Measurements from ENCODE around the gene MANEA. TPM values are rescaled to one million over a fixed set of nuclear protein-coding genes. Genes with fewer than 3 reads are reported as not detected.

Gene MANEA
- total and polyA plus RNA-seq, 10 of the 15 experiments (the other 5 are each of a cell fraction or from before 2014, with no cell fraction given), result 5.8 to 19.5 (median 12.5) TPM

DNA sequence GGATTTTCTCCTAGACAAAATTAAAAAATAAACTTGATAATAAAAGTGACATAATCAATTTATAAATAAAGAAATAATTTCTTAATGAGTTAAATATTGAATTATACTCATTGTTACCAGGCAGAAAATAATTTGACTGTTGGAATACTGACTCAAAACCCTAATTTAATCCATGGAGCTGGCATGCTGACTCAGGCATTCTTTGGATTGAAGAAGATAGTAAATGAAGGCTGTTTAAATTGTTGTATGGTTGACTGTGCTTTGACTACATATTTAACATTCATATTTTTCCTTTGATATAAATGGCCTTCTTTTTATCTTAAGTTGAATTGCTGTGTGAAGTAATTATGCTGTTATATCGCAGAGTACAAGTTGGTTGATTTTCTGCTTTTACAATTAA is 11.7 kb downstream of the MANEA start:
- ChIA-PET CTCF (no interaction called here), RAD21 (ENCODE audit: unreplicated experiment) (interaction anchor here (1.8 kb wide), 1 partner anchor 11 kb away, joined by 6 read pairs; the partner anchor contains the start of gene MANEA), SMC1A (ENCODE audit: uncharacterized antibody, unreplicated experiment) (interaction anchor here (1.5 kb wide), 1 partner anchor 11 kb away, joined by 7 read pairs; no protein-coding TSS in a partner anchor), POLR2A (no interaction called here)
- H3K4me2 ChIP-seq (ENCODE audit: control insufficient read depth, insufficient read depth), result no peak overlapping the region
- H3K4me3 ChIP-seq, result no peak overlapping the region
- peaks cover 21% of the 10 kb centered on the region for H3K79me2 ChIP-seq (ENCODE audit: control insufficient read depth, insufficient read depth, low read length)
- no peak overlapping the region for H3K9ac ChIP-seq (ENCODE audit: control insufficient read depth, insufficient read depth, low read length)
- intact Hi-C loops (cut with micrococcal nuclease; ENCODE audit: unreplicated experiment), result no loop called here
- no peak for ATAC-seq
- H3K36me3 ChIP-seq (ENCODE audit: control insufficient read depth in 2 of 2, insufficient read depth in 2 of 2, low read length in 1 of 2), result no peaks in the 10 kb centered on the region
- no peaks in the 10 kb centered on the region for H3K4me1 ChIP-seq (ENCODE audit: control insufficient read depth, insufficient read depth, low read length)
- H3K27me3 ChIP-seq (replicated peaks in 1 of 2; ENCODE audit: control insufficient read depth in 2 of 2, insufficient read depth in 2 of 2, low read length in 1 of 2), result no peaks in the 10 kb centered on the region
- no peak for DNase-seq (ENCODE audit: low read depth, low spot score)
- no peak for FAIRE-seq
- 100% methylated on average over 1 of the region's 1 CpG for WGBS (ENCODE audit: insufficient coverage, insufficient replicate concordance, low lambda C conversion rate, missing lambda C conversion rate)
- H3K27ac ChIP-seq (ENCODE audit: control insufficient read depth, insufficient read depth), result no peak overlapping the region
- no TSS peak for BruUV-seq (replicated peaks)
- in situ Hi-C loops (cut with MboI), result no loop called here
- H3K9me3 ChIP-seq (replicated peaks; ENCODE audit: control insufficient read depth, insufficient read depth, low read length), result peaks cover 5% of the 10 kb centered on the region; the same call in 2 of the 3 replicates
- no peaks in the 10 kb centered on the region for H4K20me1 ChIP-seq (ENCODE audit: control insufficient read depth, insufficient read depth)
- H2AFZ ChIP-seq (ENCODE audit: control insufficient read depth, low read depth, low read length), result no peak overlapping the region
- TF ChIP-seq SREBF2 (IDR thresholded peaks at IDR 0.05; ENCODE audit: low read length) (no peak), ZNF384 (IDR thresholded peaks at IDR 0.05; ENCODE audit: borderline replicate concordance, low read depth, low read length) (no peak), ASH2L (IDR thresholded peaks at IDR 0.05; ENCODE audit: borderline replicate concordance, low read depth) (no peak), RCOR1 (conservative IDR thresholded peaks at IDR 0.05; ENCODE audit: low read depth, low read length) (no peak), FOXM1 (IDR thresholded peaks at IDR 0.05; ENCODE audit: low read depth, low read length) (no peak), CHD2 (IDR thresholded peaks at IDR 0.05; ENCODE audit: borderline replicate concordance, low read depth, low read length) (no peak)
- TF ChIP-seq, protein P1, sequence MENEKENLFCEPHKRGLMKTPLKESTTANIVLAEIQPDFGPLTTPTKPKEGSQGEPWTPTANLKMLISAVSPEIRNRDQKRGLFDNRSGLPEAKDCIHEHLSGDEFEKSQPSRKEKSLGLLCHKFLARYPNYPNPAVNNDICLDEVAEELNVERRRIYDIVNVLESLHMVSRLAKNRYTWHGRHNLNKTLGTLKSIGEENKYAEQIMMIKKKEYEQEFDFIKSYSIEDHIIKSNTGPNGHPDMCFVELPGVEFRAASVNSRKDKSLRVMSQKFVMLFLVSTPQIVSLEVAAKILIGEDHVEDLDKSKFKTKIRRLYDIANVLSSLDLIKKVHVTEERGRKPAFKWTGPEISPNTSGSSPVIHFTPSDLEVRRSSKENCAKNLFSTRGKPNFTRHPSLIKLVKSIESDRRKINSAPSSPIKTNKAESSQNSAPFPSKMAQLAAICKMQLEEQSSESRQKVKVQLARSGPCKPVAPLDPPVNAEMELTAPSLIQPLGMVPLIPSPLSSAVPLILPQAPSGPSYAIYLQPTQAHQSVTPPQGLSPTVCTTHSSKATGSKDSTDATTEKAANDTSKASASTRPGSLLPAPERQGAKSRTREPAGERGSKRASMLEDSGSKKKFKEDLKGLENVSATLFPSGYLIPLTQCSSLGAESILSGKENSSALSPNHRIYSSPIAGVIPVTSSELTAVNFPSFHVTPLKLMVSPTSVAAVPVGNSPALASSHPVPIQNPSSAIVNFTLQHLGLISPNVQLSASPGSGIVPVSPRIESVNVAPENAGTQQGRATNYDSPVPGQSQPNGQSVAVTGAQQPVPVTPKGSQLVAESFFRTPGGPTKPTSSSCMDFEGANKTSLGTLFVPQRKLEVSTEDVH (IDR thresholded peaks at IDR 0.05; ENCODE audit: low read depth, partially characterized antibody), result no peak
- TF ChIP-seq, protein P2, sequence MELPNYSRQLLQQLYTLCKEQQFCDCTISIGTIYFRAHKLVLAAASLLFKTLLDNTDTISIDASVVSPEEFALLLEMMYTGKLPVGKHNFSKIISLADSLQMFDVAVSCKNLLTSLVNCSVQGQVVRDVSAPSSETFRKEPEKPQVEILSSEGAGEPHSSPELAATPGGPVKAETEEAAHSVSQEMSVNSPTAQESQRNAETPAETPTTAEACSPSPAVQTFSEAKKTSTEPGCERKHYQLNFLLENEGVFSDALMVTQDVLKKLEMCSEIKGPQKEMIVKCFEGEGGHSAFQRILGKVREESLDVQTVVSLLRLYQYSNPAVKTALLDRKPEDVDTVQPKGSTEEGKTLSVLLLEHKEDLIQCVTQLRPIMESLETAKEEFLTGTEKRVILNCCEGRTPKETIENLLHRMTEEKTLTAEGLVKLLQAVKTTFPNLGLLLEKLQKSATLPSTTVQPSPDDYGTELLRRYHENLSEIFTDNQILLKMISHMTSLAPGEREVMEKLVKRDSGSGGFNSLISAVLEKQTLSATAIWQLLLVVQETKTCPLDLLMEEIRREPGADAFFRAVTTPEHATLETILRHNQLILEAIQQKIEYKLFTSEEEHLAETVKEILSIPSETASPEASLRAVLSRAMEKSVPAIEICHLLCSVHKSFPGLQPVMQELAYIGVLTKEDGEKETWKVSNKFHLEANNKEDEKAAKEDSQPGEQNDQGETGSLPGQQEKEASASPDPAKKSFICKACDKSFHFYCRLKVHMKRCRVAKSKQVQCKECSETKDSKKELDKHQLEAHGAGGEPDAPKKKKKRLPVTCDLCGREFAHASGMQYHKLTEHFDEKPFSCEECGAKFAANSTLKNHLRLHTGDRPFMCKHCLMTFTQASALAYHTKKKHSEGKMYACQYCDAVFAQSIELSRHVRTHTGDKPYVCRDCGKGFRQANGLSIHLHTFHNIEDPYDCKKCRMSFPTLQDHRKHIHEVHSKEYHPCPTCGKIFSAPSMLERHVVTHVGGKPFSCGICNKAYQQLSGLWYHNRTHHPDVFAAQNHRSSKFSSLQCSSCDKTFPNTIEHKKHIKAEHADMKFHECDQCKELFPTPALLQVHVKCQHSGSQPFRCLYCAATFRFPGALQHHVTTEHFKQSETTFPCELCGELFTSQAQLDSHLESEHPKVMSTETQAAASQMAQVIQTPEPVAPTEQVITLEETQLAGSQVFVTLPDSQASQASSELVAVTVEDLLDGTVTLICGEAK (IDR thresholded peaks at IDR 0.05; ENCODE audit: borderline replicate concordance), result no peak
- TF ChIP-seq, protein P3, sequence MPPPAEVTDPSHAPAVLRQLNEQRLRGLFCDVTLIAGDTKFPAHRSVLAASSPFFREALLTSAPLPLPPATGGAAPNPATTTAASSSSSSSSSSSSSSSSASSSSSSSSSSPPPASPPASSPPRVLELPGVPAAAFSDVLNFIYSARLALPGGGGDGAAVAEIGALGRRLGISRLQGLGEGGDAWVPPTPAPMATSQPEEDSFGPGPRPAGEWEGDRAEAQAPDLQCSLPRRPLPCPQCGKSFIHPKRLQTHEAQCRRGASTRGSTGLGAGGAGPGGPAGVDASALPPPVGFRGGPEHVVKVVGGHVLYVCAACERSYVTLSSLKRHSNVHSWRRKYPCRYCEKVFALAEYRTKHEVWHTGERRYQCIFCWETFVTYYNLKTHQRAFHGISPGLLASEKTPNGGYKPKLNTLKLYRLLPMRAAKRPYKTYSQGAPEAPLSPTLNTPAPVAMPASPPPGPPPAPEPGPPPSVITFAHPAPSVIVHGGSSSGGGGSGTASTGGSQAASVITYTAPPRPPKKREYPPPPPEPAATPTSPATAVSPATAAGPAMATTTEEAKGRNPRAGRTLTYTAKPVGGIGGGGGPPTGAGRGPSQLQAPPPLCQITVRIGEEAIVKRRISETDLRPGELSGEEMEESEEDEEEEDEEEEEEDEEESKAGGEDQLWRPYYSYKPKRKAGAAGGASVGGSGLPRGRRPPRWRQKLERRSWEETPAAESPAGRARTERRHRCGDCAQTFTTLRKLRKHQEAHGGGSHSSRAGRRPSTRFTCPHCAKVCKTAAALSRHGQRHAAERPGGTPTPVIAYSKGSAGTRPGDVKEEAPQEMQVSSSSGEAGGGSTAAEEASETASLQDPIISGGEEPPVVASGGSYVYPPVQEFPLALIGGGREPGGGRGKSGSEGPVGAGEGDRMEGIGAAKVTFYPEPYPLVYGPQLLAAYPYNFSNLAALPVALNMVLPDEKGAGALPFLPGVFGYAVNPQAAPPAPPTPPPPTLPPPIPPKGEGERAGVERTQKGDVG (CRISPR knock-in tag; IDR thresholded peaks at IDR 0.05), result no peak
- TF ChIP-seq, protein P4, sequence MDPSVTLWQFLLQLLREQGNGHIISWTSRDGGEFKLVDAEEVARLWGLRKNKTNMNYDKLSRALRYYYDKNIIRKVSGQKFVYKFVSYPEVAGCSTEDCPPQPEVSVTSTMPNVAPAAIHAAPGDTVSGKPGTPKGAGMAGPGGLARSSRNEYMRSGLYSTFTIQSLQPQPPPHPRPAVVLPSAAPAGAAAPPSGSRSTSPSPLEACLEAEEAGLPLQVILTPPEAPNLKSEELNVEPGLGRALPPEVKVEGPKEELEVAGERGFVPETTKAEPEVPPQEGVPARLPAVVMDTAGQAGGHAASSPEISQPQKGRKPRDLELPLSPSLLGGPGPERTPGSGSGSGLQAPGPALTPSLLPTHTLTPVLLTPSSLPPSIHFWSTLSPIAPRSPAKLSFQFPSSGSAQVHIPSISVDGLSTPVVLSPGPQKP (IDR thresholded peaks at IDR 0.05; ENCODE audit: low read depth, low read length), result no peak
- TF ChIP-seq, protein P5, sequence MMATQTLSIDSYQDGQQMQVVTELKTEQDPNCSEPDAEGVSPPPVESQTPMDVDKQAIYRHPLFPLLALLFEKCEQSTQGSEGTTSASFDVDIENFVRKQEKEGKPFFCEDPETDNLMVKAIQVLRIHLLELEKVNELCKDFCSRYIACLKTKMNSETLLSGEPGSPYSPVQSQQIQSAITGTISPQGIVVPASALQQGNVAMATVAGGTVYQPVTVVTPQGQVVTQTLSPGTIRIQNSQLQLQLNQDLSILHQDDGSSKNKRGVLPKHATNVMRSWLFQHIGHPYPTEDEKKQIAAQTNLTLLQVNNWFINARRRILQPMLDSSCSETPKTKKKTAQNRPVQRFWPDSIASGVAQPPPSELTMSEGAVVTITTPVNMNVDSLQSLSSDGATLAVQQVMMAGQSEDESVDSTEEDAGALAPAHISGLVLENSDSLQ (IDR thresholded peaks at IDR 0.05), result no peak
